Prostate gland (tissue), 2 donors: ENCODE results near the gene C17orf78. TPM values are rescaled to one million over a fixed set of nuclear protein-coding genes. Genes with fewer than 3 reads are reported as not detected.
"Not testable (repeated sequence)": the region's sequence is repeated elsewhere in the genome, so short reads cannot be mapped to it uniquely, and the experiment has no call there.

Experiments
- DNase-seq: peaks from one replicate; pipeline ENCODE4 v3.0.0-alpha.2; 2019; ENCODE audit warnings: low spot score
- H3K27ac ChIP-seq, 2 donors: fragments of 200-600 bp; sonication (generic); 2 replicates each; pipeline ENCODE4 v1.5.1; 2017 to 2019
- H3K27me3 ChIP-seq: fragments of 200-600 bp; sonication (generic); replicated peaks from 2 replicates; pipeline ENCODE4 v1.5.1; 2019; ENCODE audit not compliant: insufficient read depth
- H3K36me3 ChIP-seq, 2 donors: fragments of 200-600 bp; sonication (generic); 1 replicate in 1 of 2; 2 replicates in 1 of 2; pipeline versions ENCODE4 v1.5.1 to v1.8.1; 2017 to 2019
- H3K4me1 ChIP-seq: fragments of 200-600 bp; sonication (generic); replicated peaks from 2 replicates; pipeline ENCODE4 v1.5.1; 2019
- H3K4me3 ChIP-seq, 2 donors: fragments of 200-600 bp; sonication (generic); 2 replicates each; pipeline ENCODE4 v1.5.1; 2017 to 2019
- H3K9me3 ChIP-seq: fragments of 200-600 bp; sonication (generic); 2 replicates; pipeline ENCODE4 v1.5.1; 2017
- POLR2A ChIP-seq: fragments of 450-650 bp; IDR thresholded peaks from one replicate; pipeline ENCODE4 v1.6.1; 2016; ENCODE audit warnings: antibody characterized with exemption, mild to moderate bottlenecking
- POLR2AphosphoS5 ChIP-seq: sonication (generic); formaldehyde crosslinking; IDR thresholded peaks from one replicate; pipeline ENCODE4 v1.6.1; 2017; ENCODE audit warnings: antibody characterized with exemption
- whole genome bisulfite sequencing: methylation state at CpG from one replicate; pipeline ENCODE4 v1.1.5; 2018; 5-methylcytosine and 5-hydroxymethylcytosine counted together
- intact Hi-C: fragments of 100-400 bp; cut with DNase I; formaldehyde crosslinking; loops from one replicate; pipeline ENCODE4 v1.14.2; 2022
- total RNA-seq, 2 donors: library from RNA; depleted of rRNA; stranded (reverse); fragments of >200 nt; gene quantifications; one replicate each; pipeline ENCODE4 v1.1.0, GENCODE V29; 2016
- TF ChIP-seq, protein P1 (sequence below), 4 experiments: fragments of 200-600 bp in 2 of 4; fragments of 450-650 bp in 2 of 4; sonication (generic) in 2 of 4; IDR thresholded peaks; 1 replicate in 3 of 4; 2 replicates in 1 of 4; pipeline ENCODE4 v1.5.1; 2016 to 2019; ENCODE audit warnings: antibody characterized with exemption in 4 of 4, mild to moderate bottlenecking in 2 of 4, moderate library complexity in 2 of 4

C17orf78 gene
- total RNA-seq, 2 donors from 2014 or later = not detected

DNA sequence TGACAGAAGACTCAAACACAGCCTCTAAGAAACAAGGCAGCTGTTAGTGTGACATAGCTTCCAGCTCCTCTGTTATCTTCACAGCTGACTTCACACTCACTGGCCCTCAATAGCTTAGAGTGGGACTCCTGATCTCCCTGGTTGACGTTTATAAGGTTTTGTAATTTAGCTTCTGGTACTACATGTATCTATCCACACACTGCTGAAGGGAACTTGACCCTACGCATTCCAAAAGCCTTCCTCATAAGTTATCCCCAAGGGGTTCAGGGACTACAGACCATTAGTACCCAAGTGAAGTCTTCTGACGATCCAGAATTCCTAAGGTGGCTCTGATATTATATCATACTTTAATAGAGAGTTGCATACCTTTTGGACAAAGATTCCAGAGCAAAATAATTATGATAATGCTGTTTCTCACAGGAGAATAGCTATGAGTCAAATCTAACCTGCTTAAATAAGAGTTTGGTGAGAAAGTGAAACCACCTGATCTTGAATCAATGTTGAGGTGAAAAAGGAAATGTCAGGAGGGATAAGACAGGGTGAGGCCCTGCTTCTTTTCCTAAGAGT, 16.3 kb downstream of the C17orf78 start:
- H3K27me3 ChIP-seq = no peaks in the 10 kb centered on the region
- no peak overlapping the region for H3K4me3 ChIP-seq
- intact Hi-C loops = no loop called here
- H3K27ac ChIP-seq = no peak overlapping the region
- H3K9me3 ChIP-seq = no peaks in the 10 kb centered on the region
- 48% methylated on average over 3 of the region's 3 CpGs for WGBS
- no peak for DNase-seq
- TF ChIP-seq POLR2AphosphoS5 (no peak), POLR2A (no peak)
- TF ChIP-seq, protein P1, sequence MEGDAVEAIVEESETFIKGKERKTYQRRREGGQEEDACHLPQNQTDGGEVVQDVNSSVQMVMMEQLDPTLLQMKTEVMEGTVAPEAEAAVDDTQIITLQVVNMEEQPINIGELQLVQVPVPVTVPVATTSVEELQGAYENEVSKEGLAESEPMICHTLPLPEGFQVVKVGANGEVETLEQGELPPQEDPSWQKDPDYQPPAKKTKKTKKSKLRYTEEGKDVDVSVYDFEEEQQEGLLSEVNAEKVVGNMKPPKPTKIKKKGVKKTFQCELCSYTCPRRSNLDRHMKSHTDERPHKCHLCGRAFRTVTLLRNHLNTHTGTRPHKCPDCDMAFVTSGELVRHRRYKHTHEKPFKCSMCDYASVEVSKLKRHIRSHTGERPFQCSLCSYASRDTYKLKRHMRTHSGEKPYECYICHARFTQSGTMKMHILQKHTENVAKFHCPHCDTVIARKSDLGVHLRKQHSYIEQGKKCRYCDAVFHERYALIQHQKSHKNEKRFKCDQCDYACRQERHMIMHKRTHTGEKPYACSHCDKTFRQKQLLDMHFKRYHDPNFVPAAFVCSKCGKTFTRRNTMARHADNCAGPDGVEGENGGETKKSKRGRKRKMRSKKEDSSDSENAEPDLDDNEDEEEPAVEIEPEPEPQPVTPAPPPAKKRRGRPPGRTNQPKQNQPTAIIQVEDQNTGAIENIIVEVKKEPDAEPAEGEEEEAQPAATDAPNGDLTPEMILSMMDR (IDR thresholded peaks at IDR 0.05) = no peak
- no peaks in the 10 kb centered on the region for H3K36me3 ChIP-seq
- H3K4me1 ChIP-seq = no peaks in the 10 kb centered on the region

DNA sequence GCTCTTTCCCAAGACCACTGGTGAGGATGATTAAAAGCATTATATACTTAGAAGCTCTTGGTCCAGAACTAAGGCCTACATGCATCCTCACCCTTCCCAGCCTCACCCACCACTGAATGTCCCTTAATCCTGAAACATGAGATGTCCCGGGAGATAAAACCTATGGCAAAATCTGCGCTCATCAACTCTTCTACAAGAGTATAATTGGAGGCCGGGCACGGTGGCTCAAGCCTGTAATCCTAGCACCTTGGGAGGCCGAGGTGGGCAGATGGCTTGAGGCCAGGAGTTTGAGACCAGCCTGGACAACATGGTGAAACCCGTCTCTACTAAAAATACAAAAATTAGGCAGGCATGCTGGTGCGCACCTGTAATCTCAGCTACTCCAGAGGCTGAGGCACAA, 17.6 kb downstream of the C17orf78 start:
- Histone ChIP-seq H3K27ac (no peak overlapping the region), H3K4me3 (no peak overlapping the region), H3K9me3 (no peaks in the 10 kb centered on the region), H3K4me1 (no peaks in the 10 kb centered on the region), H3K27me3 (no peaks in the 10 kb centered on the region), H3K36me3 (no peaks in the 10 kb centered on the region)
- intact Hi-C loops = no loop called here
- WGBS = 96% methylated on average over 7 of the region's 7 CpGs
- TF ChIP-seq POLR2AphosphoS5 (no peak), POLR2A (no peak)
- TF ChIP-seq, protein P1 (IDR thresholded peaks at IDR 0.05) = no peak
- no peak for DNase-seq

DNA sequence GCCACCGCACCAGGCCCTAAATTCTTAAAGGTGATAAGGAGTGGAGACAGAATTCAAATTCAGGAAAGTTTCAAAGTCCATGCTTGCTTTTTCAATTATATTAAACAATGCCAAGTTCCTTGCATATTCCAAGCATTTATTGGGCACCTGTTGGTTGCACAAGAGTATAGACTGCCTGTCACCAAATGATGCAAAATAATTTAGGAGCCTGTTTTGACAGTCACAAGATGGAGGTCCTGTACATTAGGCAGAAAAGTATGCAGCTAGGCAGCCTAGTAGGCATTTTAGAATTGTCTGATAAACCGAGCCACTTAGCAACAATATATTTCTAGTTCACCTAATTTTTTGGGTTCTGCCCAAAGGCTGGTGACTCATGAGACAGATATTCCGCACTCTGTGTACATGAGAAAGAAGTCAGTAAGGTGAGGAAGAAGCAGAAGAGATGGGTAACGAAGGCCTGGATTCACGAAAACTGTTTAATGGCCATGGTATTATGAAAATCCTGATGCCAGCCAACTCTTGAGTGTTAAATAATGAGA, 23.5 kb downstream of the C17orf78 start:
- no peaks in the 10 kb centered on the region for H3K36me3 ChIP-seq
- intact Hi-C loops = no loop called here
- no peak overlapping the region for H3K4me3 ChIP-seq
- no peak for DNase-seq
- no peaks in the 10 kb centered on the region for H3K4me1 ChIP-seq
- no peak overlapping the region for H3K27ac ChIP-seq
- no peak for TF ChIP-seq POLR2AphosphoS5
- TF ChIP-seq POLR2A = no peak
- TF ChIP-seq, protein P1 (IDR thresholded peaks at IDR 0.05) = no peak
- no peaks in the 10 kb centered on the region for H3K27me3 ChIP-seq
- WGBS = 92% methylated on average over 5 of the region's 5 CpGs
- no peaks in the 10 kb centered on the region for H3K9me3 ChIP-seq

DNA sequence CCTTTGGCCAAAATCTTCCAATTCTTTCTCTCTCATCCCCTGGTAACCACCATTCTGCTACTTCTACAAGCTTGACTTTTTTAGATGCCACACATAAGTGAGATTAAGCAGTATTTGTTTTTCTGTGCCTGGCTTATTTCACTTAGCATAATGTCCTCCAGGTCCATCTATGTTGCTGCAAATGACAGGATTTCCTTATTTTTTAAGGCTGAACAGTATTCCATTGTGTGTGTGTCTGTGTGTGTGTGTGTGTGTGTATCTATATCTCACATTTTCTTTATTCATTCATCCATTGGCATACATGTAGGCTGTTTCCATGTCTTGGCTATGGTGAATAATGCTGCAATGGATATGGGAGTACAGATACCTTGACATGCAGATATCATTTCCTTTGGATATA, 24.7 kb downstream of the C17orf78 start:
- DNase-seq = no peak
- no peak overlapping the region for H3K27ac ChIP-seq
- H3K27me3 ChIP-seq = no peaks in the 10 kb centered on the region
- no peaks in the 10 kb centered on the region for H3K36me3 ChIP-seq
- no peaks in the 10 kb centered on the region for H3K9me3 ChIP-seq
- no peak overlapping the region for H3K4me3 ChIP-seq
- intact Hi-C loops = no loop called here
- H3K4me1 ChIP-seq = no peaks in the 10 kb centered on the region
- TF ChIP-seq POLR2A (no peak), POLR2AphosphoS5 (no peak)
- TF ChIP-seq, protein P1 (IDR thresholded peaks at IDR 0.05) = no peak

DNA sequence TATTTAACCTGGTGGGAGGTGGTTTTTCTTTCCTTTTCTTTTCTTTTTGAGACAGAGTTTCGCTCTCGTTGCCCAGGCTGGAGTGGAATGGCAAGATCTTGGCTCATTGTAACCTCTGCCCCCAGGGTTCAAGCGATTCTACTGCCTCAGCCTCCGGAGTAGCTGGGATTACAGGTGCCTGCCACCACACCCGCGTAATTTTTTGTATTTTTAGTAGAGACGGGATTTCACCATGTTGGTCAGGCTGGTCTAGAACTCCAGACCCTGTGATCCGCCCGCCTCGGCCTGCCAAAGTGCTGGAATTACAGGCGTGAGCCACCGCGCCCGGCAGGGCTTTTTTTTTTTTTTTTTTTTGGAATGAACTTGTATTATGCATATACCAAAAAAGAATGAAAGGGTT, 29.7 kb downstream of the C17orf78 start:
- H3K36me3 ChIP-seq, H3K9me3 ChIP-seq, H3K27me3 ChIP-seq, H3K4me1 ChIP-seq, DNase-seq, intact Hi-C loops, H3K27ac ChIP-seq, H3K4me3 ChIP-seq: not testable (repeated sequence)
- 56% methylated on average over 14 of the region's 14 CpGs for whole genome bisulfite sequencing
